NCI-H128 (cell line): ENCODE data around the gene NDUFS4.
"Not testable (repeated sequence)": the region's sequence is repeated elsewhere in the genome, so short reads cannot be mapped to it uniquely, and the experiment has no call there.

Experiments used
- DNase-seq: peaks from one replicate; lab custom pipeline; 2025; ENCODE audit not compliant: unreplicated experiment; lab: John Stamatoyannopoulos, UW

The NDUFS4 gene

DNA sequence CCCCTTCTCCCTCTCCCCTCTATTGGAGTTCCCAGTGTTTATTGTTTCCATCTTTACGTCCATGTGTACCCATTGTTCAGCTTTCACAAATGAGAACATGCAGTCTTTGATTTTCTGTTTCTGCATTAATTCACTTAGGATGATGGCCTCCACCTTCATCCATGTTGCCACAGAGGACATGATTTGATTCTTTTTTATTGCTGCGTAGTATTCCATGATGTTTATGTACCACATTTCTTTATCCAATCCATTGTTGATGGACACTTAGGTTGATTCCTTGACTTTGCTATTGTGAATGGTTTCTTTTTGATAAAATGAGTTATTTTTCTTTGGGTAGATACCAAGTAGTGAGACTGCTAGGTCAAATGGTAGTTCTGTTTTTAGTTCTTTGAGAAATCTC is 88.9 kb downstream of the NDUFS4 start:
- no peak for DNase-seq

GRCh38 chr5:53660573-53660972 is 100.1 kb downstream of the NDUFS4 start:
- DNase-seq, result not testable (repeated sequence)

- not testable (repeated sequence) for DNase-seq
These were observed 104.9 kb downstream of the NDUFS4 start for GRCh38 chr5:53665313-53665712.

DNA sequence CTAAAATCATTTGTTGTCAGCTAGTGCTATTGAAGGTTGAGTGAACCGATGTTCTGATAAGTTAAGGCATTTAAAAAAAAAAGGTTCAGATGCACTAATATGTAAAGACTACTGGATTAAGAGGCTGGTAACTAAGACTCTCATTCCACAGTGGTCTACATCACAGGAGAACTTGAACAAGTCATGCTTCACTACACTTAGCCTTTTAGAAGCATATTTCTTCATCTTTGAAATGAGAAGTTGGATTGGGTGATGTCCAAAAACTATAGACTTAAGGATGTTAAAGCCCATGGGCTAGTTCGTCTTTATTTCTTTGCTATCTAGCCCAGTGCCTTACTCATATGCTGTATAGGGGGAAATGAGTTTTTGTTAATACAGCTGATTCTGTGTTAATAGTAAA is 107.2 kb downstream of the NDUFS4 start:
- no peak for DNase-seq

- DNase-seq, result no peak
These were observed 111.0 kb downstream of the NDUFS4 start for GRCh38 chr5:53671447-53671846.

DNA sequence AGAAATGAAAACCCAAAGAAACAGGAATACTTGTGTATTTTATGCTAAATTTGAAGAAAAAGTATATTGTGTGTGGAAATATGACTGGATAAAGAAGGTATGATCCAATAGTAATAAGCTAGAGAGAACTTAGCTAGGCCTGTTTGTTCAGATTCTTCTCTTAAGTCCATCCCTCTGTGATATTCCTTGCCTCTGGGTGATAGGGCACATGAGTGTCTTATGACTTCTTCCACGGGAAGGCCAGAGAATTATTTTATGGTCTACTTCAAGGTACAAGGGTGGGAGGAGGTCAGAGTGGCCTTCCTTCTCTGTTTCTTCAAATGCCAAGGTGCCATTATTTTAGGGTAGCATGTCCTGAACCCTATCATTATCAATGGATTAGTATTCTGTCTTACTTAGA is 113.7 kb downstream of the NDUFS4 start:
- DNase-seq, result no peak

DNA sequence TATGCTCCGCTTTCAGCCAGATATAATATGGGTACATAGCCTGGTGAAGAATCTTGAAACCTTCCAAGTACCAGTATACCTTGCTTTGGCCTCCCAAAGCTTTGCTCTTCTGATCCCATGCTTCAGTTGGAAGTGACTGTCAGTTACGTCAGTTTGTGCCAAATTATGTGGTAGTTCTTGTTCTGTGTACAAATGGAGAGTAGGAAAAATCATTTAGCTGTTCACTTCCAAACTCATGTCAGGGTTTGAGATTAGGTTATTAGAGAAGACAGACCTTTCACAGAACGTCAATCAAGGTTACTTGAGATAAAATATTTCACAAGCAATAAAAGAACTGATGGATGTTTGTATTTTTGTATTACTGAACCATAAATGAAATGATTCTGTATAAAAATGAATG is 117.2 kb downstream of the NDUFS4 start:
- no peak for DNase-seq

GRCh38 chr5:53678981-53679660 is 118.7 kb downstream of the NDUFS4 start:
- no peak for DNase-seq

- no peak for DNase-seq
These were observed 120.6 kb downstream of the NDUFS4 start for GRCh38 chr5:53681079-53681478.

- DNase-seq, result no peak
These were observed 130.6 kb downstream of the NDUFS4 start for GRCh38 chr5:53691014-53691413.

DNA sequence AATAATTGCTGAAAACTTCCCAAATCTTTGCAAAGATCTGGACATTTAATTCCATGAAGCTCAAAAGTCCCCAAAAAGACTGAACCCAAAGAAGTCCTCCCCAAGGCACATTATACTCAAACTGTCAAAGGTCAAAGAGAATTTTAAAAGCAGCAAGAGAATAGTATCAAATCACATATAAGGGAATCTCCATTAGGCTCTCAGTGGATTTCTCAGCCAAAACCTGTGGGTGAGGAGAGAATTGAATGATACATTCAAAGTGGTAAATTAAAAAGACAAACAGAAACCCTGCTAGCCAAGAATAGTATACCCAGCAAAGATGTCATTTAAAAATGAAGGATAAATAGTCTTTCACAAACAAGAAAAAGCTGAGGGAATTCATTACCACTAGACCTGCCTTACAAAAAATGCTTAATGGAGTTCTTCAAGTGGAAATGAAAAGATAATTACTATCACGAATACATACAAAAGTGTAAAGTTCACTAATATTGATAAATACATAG is 134.1 kb downstream of the NDUFS4 start:
- no peak for DNase-seq

- DNase-seq, result not testable (repeated sequence)
These were observed 150.0 kb downstream of the NDUFS4 start for GRCh38 chr5:53710405-53710804.

- no peak for DNase-seq
These were observed 151.9 kb downstream of the NDUFS4 start for GRCh38 chr5:53712327-53712726.

- no peak for DNase-seq
These were observed 153.7 kb downstream of the NDUFS4 start for GRCh38 chr5:53713978-53714666.

- no peak for DNase-seq
These were observed 154.2 kb downstream of the NDUFS4 start for GRCh38 chr5:53714667-53715010.

DNA sequence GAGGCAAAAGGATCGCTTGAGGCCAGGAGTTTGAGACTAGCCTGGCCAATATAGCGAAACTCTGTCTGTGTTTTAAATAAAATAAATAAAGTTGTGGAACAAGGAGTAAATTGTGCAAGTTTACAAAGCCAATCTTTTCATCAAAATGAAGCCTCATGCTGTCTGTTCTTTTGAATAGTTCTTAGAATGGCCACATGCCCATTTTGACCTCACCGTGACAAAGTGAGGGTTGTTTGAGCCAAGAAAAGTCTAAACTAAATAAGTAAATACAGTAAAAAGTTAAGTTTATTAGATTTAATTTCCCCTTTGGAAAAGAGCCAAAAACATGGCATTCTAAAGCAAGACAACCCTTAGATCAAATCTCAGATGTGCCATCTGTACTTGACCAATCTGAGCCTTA is 165.7 kb downstream of the NDUFS4 start:
- DNase-seq, result no peak

DNA sequence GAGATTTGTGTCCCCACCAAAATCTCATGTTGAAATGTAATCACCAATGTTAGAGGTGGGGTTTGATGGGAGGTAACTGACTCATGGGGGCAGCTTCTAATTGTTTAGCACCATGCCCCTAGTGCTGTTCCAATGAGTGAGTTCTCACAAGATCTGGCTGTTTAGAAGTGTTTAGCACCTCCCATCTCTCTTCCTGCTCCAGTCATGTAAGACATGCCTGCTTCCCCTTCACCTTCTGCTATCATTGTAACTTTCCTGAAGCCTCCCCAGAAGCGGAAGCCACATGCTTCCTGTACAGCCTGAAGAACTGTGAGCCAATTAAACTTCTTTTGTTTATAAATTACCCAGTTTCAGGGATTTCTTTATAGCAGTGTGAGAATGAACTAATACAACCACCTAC is 170.5 kb downstream of the NDUFS4 start:
- DNase-seq, result no peak
